HG03064 (cell line): Measurements from ENCODE around the gene FANCG.

Source experiments
- ATAC-seq: cut with Tn5 transposase; IDR thresholded peaks from one replicate; pipeline ENCODE4 v1.9.1; 2021; ENCODE audit warnings: low read depth; ENCODE audit not compliant: unreplicated experiment

Gene FANCG

GRCh38 chr9:35027374-35027773 is 52.4 kb downstream of the FANCG start:
- no peak for ATAC-seq

GRCh38 chr9:35026671-35027070 is 53.1 kb downstream of the FANCG start:
- ATAC-seq, result no peak
